SH-SY5Y (cell line): ENCODE measurements around the gene ISLR2.

Experiments
- GATA2 ChIP-seq: IDR thresholded peaks from 2 replicates; pipeline ENCODE4 v1.6.1; 2011; ENCODE audit warnings: mild to moderate bottlenecking, low read depth, low read length
- GATA3 ChIP-seq: IDR thresholded peaks from 2 replicates; pipeline ENCODE4 v1.6.1; 2011; ENCODE audit warnings: low read depth, mild to moderate bottlenecking, low read length, moderate library complexity

DNA sequence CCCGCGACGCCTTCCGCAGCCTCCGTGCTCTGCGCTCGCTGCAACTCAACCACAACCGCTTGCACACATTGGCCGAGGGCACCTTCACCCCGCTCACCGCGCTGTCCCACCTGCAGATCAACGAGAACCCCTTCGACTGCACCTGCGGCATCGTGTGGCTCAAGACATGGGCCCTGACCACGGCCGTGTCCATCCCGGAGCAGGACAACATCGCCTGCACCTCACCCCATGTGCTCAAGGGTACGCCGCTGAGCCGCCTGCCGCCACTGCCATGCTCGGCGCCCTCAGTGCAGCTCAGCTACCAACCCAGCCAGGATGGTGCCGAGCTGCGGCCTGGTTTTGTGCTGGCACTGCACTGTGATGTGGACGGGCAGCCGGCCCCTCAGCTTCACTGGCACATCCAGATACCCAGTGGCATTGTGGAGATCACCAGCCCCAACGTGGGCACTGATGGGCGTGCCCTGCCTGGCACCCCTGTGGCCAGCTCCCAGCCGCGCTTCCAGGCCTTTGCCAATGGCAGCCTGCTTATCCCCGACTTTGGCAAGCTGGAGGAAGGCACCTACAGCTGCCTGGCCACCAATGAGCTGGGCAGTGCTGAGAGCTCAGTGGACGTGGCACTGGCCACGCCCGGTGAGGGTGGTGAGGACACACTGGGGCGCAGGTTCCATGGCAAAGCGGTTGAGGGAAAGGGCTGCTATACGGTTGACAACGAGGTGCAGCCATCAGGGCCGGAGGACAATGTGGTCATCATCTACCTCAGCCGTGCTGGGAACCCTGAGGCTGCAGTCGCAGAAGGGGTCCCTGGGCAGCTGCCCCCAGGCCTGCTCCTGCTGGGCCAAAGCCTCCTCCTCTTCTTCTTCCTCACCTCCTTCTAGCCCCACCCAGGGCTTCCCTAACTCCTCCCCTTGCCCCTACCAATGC lies 45.1 kb downstream of the ISLR2 start:
- TF ChIP-seq GATA2 = no peak
- no peak for TF ChIP-seq GATA3
